C4-2B (cell line): Measurements from ENCODE around the gene AP1M1.

Experiments
- H3K27ac ChIP-seq: fragments of 450-650 bp; 2 replicates; pipeline ENCODE4 v1.5.1; 2017
- ZFX ChIP-seq: fragments of 450-650 bp; IDR thresholded peaks from 2 replicates; pipeline ENCODE4 v1.6.1; 2017
- TF ChIP-seq, protein P1 (sequence below): fragments of 450-650 bp; conservative IDR thresholded peaks from 2 replicates; pipeline ENCODE4 v1.5.1; 2017; ENCODE audit warnings: mild to moderate bottlenecking

AP1M1 gene

GRCh38 chr19:16266586-16266942 lies 68.9 kb downstream of the AP1M1 start:
- no peak for TF ChIP-seq ZFX
- TF ChIP-seq, protein P1, sequence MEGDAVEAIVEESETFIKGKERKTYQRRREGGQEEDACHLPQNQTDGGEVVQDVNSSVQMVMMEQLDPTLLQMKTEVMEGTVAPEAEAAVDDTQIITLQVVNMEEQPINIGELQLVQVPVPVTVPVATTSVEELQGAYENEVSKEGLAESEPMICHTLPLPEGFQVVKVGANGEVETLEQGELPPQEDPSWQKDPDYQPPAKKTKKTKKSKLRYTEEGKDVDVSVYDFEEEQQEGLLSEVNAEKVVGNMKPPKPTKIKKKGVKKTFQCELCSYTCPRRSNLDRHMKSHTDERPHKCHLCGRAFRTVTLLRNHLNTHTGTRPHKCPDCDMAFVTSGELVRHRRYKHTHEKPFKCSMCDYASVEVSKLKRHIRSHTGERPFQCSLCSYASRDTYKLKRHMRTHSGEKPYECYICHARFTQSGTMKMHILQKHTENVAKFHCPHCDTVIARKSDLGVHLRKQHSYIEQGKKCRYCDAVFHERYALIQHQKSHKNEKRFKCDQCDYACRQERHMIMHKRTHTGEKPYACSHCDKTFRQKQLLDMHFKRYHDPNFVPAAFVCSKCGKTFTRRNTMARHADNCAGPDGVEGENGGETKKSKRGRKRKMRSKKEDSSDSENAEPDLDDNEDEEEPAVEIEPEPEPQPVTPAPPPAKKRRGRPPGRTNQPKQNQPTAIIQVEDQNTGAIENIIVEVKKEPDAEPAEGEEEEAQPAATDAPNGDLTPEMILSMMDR = no peak
- H3K27ac ChIP-seq = no peak overlapping the region

GRCh38 chr19:16268676-16269319 lies 71.1 kb downstream of the AP1M1 start:
- TF ChIP-seq, protein P1 = no peak
- TF ChIP-seq ZFX = no peak
- H3K27ac ChIP-seq = no peak overlapping the region

DNA sequence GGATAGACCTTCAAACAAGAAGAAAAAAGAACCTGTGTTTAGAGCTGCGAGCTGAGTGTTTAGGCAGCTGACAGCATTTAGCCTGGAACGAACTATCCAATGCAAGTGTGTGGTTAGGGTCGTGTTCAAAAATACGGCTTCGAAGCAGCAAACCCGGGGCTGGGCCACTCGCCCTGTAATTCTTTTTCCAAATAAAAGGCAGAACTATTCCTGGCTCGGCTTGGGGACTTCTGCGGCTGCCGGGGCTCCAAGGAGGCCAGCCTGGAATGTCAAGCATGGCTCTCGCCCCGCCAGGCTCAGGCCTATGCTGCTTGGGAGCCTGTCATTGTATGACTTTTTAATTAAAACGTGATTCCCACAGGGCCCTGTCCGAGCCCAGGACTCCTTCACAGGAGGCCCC lies 75.2 kb downstream of the AP1M1 start:
- no peak for TF ChIP-seq ZFX
- TF ChIP-seq, protein P1 = no peak
- no peak overlapping the region for H3K27ac ChIP-seq

- TF ChIP-seq ZFX = no peak
- TF ChIP-seq, protein P1 = no peak
- no peak overlapping the region for H3K27ac ChIP-seq
These were observed 76.7 kb downstream of the AP1M1 start for GRCh38 chr19:16274447-16274846.

GRCh38 chr19:16280306-16280705 lies 82.6 kb downstream of the AP1M1 start:
- TF ChIP-seq, protein P1 = no peak
- no peak for TF ChIP-seq ZFX
- no peak overlapping the region for H3K27ac ChIP-seq

GRCh38 chr19:16281743-16282142 lies 84.0 kb downstream of the AP1M1 start:
- TF ChIP-seq, protein P1 = no peak
- TF ChIP-seq ZFX = no peak
- H3K27ac ChIP-seq = no peak overlapping the region

- H3K27ac ChIP-seq = no peak overlapping the region
- no peak for TF ChIP-seq ZFX
- TF ChIP-seq, protein P1 = no peak
These were observed 85.7 kb downstream of the AP1M1 start for GRCh38 chr19:16283210-16284061.
